K562 (cell line): ENCODE measurements around the gene LMNTD2.

Experiments
- ADNP ChIP-seq: fragments of 200-800 bp; sonication (Bioruptor generic); IDR thresholded peaks from 2 replicates; pipeline ENCODE4 v1.6.1; 2016; ENCODE audit warnings: missing genetic modification characterization, missing compliant biosample characterization
- ARID2 ChIP-seq: fragments of 450-650 bp; IDR thresholded peaks from 2 replicates; pipeline ENCODE4 v1.6.1; 2017; ENCODE audit warnings: antibody characterized with exemption, mild to moderate bottlenecking
- POLR2A ChIP-seq: fragments of 450-650 bp; conservative IDR thresholded peaks from 2 replicates; pipeline ENCODE4 v1.6.1; 2016
- POLR2G ChIP-seq: fragments of 200-400 bp; formaldehyde crosslinking; IDR thresholded peaks from 2 replicates; pipeline ENCODE4 v1.6.1; 2017; ENCODE audit warnings: low read depth, mild to moderate bottlenecking, antibody characterized with exemption, low read length, moderate library complexity
- TEAD1 ChIP-seq, 2 experiments: fragments of 450-650 bp in 1 of 2; sonication (generic) in 1 of 2; formaldehyde crosslinking; IDR thresholded peaks; 2 replicates each; pipeline versions ENCODE4 v1.4.0 to v1.8.0; 2020 to 2022; ENCODE audit warnings: mild to moderate bottlenecking in 2 of 2, missing genetic modification reagents in 1 of 2

- TF ChIP-seq TEAD1 (CRISPR knock-in tag; IDR thresholded peaks at IDR 0.05): no peak
- TF ChIP-seq POLR2A: no peak
- no peak for TF ChIP-seq ARID2
- TF ChIP-seq POLR2G: no peak
- no peak for TF ChIP-seq ADNP (tag)
Observed at GRCh38 chr11:592501-592900, 32.0 kb upstream of the LMNTD2 start.
